SU-DHL-6 (cell line): ENCODE measurements around the gene ABCC4.

Experiments
- H2AFZ ChIP-seq: fragments of 200-600 bp; sonication (generic); 2 replicates; pipeline ENCODE4 v1.6.1; 2014; ENCODE audit warnings: low read depth, mild to moderate bottlenecking, moderate library complexity, mixed read lengths, antibody characterized with exemption, low read length; ENCODE audit not compliant: severe bottlenecking
- H3F3A ChIP-seq: fragments of 200-600 bp; shearing (Covaris generic); 2 replicates; pipeline ENCODE4 v1.6.0; 2016; ENCODE audit warnings: antibody characterized with exemption, mild to moderate bottlenecking; ENCODE audit not compliant: insufficient read depth
- H3K27ac ChIP-seq: fragments of 200-600 bp; sonication (generic); 2 replicates; pipeline ENCODE4 v1.5.1; 2016; ENCODE audit warnings: low read depth, mild to moderate bottlenecking, low read length, moderate library complexity, mixed read lengths
- H3K27me3 ChIP-seq: fragments of 200-600 bp; sonication (generic), shearing (Covaris generic); 2 replicates; pipeline ENCODE4 v1.6.0; 2014; ENCODE audit warnings: mild to moderate bottlenecking, low read length
- H3K36me3 ChIP-seq: fragments of 200-600 bp; sonication (generic); 2 replicates; pipeline ENCODE4 v1.6.1; 2014; ENCODE audit warnings: mild to moderate bottlenecking, low read length, mixed read lengths
- H3K4me2 ChIP-seq: fragments of 300-600, 200-600 bp; shearing (Covaris generic), sonication (generic); 2 replicates; pipeline ENCODE4 v1.6.0; 2014; ENCODE audit warnings: low read length, low read depth, mild to moderate bottlenecking; ENCODE audit not compliant: poor library complexity, severe bottlenecking
- H3K4me3 ChIP-seq: fragments of 200-600 bp; sonication (generic); 2 replicates; pipeline ENCODE4 v1.5.1; 2014; ENCODE audit warnings: antibody characterized with exemption, low read length, mild to moderate bottlenecking, mixed read lengths; ENCODE audit not compliant: insufficient read depth, poor library complexity, severe bottlenecking
- H3K79me2 ChIP-seq: fragments of 200-600 bp; sonication (generic); 2 replicates; pipeline ENCODE4 v1.6.1; 2014; ENCODE audit warnings: mild to moderate bottlenecking, low read length, moderate library complexity; ENCODE audit not compliant: insufficient read depth
- H3K9ac ChIP-seq: fragments of 200-600 bp; sonication (generic); 2 replicates; pipeline ENCODE4 v1.7.0; 2014; ENCODE audit warnings: mild to moderate bottlenecking, low read length
- H3K9me2 ChIP-seq: fragments of 200-600 bp; sonication (generic); replicated peaks from 2 replicates; pipeline ENCODE4 v1.6.1; 2014; ENCODE audit warnings: low read length; ENCODE audit not compliant: insufficient read depth
- H3K9me3 ChIP-seq: fragments of 200-600 bp; sonication (generic); 2 replicates; pipeline ENCODE4 v1.6.1; 2014; ENCODE audit warnings: low read length, mixed read lengths; ENCODE audit not compliant: insufficient read depth
- H4K20me1 ChIP-seq: fragments of 200-600 bp; sonication (generic); 2 replicates; pipeline ENCODE4 v1.6.1; 2014; ENCODE audit warnings: low read depth, mild to moderate bottlenecking, antibody characterized with exemption, low read length, moderate library complexity, mixed read lengths
- EZH2phosphoT487 ChIP-seq: fragments of 200-600 bp; sonication (generic), shearing (Covaris generic); conservative IDR thresholded peaks from 2 replicates; pipeline ENCODE4 v1.6.1; 2018; ENCODE audit warnings: mild to moderate bottlenecking, antibody characterized with exemption, low read length, moderate library complexity, mixed read lengths
- TF ChIP-seq, protein P1 (sequence below): fragments of 200-600 bp; sonication (generic); IDR thresholded peaks from one replicate; pipeline ENCODE4 v1.5.1; 2017; ENCODE audit warnings: antibody characterized with exemption, mild to moderate bottlenecking, low read length, moderate library complexity; ENCODE audit not compliant: insufficient read depth, poor library complexity, severe bottlenecking

The ABCC4 gene

DNA sequence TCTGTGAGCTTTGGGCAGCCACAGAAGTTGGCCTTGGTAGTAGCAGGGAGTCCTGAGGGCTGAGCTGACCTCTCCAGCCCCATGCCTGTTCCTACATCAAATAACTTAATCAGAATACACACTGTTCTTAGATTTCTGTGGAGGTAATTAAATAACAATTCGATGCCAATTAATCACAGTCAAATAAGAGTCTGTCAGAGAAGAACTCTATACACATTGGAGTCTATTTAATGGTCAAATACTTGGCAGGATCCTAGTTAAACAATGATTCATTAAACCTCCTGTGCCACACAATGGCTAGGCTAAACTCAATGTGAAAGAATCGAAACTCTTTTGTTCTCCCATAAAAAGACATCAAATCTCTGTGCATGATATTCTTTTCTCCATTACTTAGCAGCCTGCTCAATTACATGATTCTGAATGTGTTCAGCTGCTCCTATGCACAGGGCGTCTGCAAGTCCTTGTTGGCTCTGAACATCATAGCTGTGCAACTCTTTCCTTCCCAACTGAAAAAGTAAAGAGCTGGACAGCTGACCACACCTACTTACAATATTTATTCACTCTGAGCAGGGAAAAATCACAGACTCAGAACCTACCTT, 173.1 kb downstream of the ABCC4 start:
- Histone ChIP-seq H3K9me3 (no peaks in the 10 kb centered on the region), H3K9me2 (no peaks in the 10 kb centered on the region), H3K9ac (no peak overlapping the region), H4K20me1 (no peaks in the 10 kb centered on the region), H3F3A (no peaks in the 10 kb centered on the region), H3K4me2 (no peak overlapping the region), H3K36me3 (no peaks in the 10 kb centered on the region), H2AFZ (no peak overlapping the region), H3K27ac (no peak overlapping the region), H3K27me3 (no peaks in the 10 kb centered on the region), H3K79me2 (no peaks in the 10 kb centered on the region), H3K4me3 (no peak overlapping the region)
- TF ChIP-seq EZH2phosphoT487 = no peak
- TF ChIP-seq, protein P1, sequence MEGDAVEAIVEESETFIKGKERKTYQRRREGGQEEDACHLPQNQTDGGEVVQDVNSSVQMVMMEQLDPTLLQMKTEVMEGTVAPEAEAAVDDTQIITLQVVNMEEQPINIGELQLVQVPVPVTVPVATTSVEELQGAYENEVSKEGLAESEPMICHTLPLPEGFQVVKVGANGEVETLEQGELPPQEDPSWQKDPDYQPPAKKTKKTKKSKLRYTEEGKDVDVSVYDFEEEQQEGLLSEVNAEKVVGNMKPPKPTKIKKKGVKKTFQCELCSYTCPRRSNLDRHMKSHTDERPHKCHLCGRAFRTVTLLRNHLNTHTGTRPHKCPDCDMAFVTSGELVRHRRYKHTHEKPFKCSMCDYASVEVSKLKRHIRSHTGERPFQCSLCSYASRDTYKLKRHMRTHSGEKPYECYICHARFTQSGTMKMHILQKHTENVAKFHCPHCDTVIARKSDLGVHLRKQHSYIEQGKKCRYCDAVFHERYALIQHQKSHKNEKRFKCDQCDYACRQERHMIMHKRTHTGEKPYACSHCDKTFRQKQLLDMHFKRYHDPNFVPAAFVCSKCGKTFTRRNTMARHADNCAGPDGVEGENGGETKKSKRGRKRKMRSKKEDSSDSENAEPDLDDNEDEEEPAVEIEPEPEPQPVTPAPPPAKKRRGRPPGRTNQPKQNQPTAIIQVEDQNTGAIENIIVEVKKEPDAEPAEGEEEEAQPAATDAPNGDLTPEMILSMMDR = no peak

DNA sequence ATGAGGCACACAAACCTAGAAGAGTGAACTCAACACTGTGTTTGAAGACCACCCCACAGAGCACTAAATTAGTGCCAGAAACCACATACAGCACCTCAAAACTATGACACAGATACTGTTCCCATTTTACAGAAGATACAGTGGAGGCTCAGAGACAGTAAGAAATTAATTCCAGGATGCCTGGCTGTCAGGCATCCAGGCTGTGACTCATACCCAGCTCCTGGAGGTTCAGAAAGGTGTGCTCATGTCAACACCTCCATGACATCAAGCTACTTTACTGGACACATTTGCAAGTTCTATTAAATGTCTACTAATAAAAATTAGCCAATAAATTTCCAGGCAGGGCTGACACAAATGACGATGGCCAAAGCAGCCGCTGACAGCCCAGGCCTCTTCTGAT, 176.3 kb downstream of the ABCC4 start:
- Histone ChIP-seq H3K4me2 (no peak overlapping the region), H3K4me3 (no peak overlapping the region), H3K79me2 (no peaks in the 10 kb centered on the region), H2AFZ (no peak overlapping the region), H4K20me1 (no peaks in the 10 kb centered on the region), H3F3A (no peaks in the 10 kb centered on the region), H3K9ac (no peak overlapping the region), H3K9me3 (no peaks in the 10 kb centered on the region), H3K27me3 (no peaks in the 10 kb centered on the region), H3K27ac (no peak overlapping the region), H3K9me2 (no peaks in the 10 kb centered on the region), H3K36me3 (no peaks in the 10 kb centered on the region)
- TF ChIP-seq, protein P1 = no peak
- TF ChIP-seq EZH2phosphoT487 = no peak

DNA sequence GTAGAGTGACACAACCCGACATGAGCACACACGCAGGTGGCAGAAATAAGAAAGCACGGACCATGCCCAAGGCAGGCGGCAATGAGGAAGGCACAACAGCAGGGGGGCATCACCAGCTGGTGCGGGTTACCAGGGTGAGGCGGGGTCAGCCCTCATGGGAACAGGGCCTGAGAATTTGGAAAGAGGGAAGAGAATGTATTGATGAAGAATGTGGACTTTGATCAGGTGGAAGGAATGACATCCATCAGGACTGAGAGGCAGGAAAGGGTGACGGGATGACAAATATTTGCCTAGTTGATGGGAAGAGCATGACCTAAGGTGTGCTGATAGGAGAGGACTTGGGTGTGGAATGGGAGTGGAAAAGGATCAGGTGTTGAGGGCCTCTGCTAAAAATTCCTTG, 177.5 kb downstream of the ABCC4 start:
- no peak overlapping the region for H2AFZ ChIP-seq
- TF ChIP-seq EZH2phosphoT487 = no peak
- TF ChIP-seq, protein P1 = no peak
- no peaks in the 10 kb centered on the region for H3K27me3 ChIP-seq
- no peak overlapping the region for H3K4me2 ChIP-seq
- no peak overlapping the region for H3K4me3 ChIP-seq
- no peaks in the 10 kb centered on the region for H4K20me1 ChIP-seq
- no peaks in the 10 kb centered on the region for H3K79me2 ChIP-seq
- H3F3A ChIP-seq = no peaks in the 10 kb centered on the region
- no peak overlapping the region for H3K27ac ChIP-seq
- H3K9ac ChIP-seq = no peak overlapping the region
- H3K36me3 ChIP-seq = no peaks in the 10 kb centered on the region
- no peaks in the 10 kb centered on the region for H3K9me3 ChIP-seq
- H3K9me2 ChIP-seq = no peaks in the 10 kb centered on the region

DNA sequence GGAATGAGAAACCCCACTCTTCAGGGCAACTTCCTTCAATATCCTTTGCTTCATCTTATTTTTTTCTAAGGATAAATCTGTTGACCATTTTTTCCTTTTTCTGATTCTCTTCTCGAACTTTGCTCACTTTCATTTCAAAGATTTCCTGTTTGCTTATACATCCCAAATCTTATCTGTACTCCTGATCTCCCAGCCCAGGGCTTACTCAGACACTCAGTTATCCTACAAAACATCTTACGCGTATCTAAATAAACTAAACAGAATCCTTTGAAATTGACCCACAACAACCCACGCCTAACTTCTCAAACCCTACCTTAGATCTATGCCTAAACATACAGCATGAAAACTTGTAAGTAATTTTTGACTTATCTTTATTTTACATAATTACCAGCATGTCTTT, 179.2 kb downstream of the ABCC4 start:
- Histone ChIP-seq H4K20me1 (no peaks in the 10 kb centered on the region), H3K9me3 (no peaks in the 10 kb centered on the region), H3K9me2 (no peaks in the 10 kb centered on the region), H3K9ac (no peak overlapping the region), H3K79me2 (no peaks in the 10 kb centered on the region), H3K27me3 (no peaks in the 10 kb centered on the region), H3F3A (no peaks in the 10 kb centered on the region), H2AFZ (no peak overlapping the region), H3K4me3 (no peak overlapping the region), H3K4me2 (no peak overlapping the region), H3K27ac (no peak overlapping the region), H3K36me3 (no peaks in the 10 kb centered on the region)
- no peak for TF ChIP-seq EZH2phosphoT487
- TF ChIP-seq, protein P1 = no peak
